HCT116 (cell line): ENCODE measurements around the gene ZNF320. TPM values are rescaled to one million over a fixed set of nuclear protein-coding genes. Genes with fewer than 3 reads are reported as not detected.

Source experiments
- ATAC-seq: fragments of 200-7000 bp; cut with Tn5 transposase; 2 replicates; pipeline ENCODE4 v1.9.1; 2020; ENCODE audit warnings: mild to moderate bottlenecking, moderate library complexity
- BruUV-seq: library from RNA; stranded (reverse); fragments of 400-500 nt; replicated peaks from 2 replicates; lab custom pipeline; 2021; lab: Mats Ljungman, UMichigan
- CTCF ChIA-PET: fragments of 300-600 bp; sonication (Branson Sonifier 250); formaldehyde crosslinking; loops from one replicate; lab custom pipeline; 2021; ENCODE audit warnings: antibody characterized with exemption; lab: Charles Lee
- POLR2A ChIA-PET: fragments of 300-600, 350-600 bp; sonication (Branson Sonifier 250); formaldehyde crosslinking; loops from one replicate; lab custom pipeline; 2021; ENCODE audit warnings: antibody characterized with exemption; lab: Charles Lee
- RAD21 ChIA-PET, 2 experiments: fragments of 300-600 bp; sonication (Branson Sonifier 250); formaldehyde crosslinking; loops; one replicate each; lab custom pipeline; 2023; ENCODE audit warnings: low total read pairs in 2 of 2; ENCODE audit not compliant: uncharacterized antibody in 2 of 2, unreplicated experiment in 2 of 2, low non-redundant PET in 1 of 2; lab: Charles Lee
- DNase-seq: peaks from one replicate; pipeline ENCODE4 v3.0.0-alpha.2; 2010; ENCODE audit warnings: low read depth, low spot score
- H2AFZ ChIP-seq: fragments of 200-600 bp; shearing (Covaris generic), sonication (generic); 2 replicates; pipeline ENCODE4 v1.6.1; 2017; ENCODE audit warnings: low read depth, mixed run types, mixed read lengths, antibody characterized with exemption, low read length; ENCODE audit not compliant: poor library complexity, severe bottlenecking
- H3K27ac ChIP-seq: 2 replicates; pipeline ENCODE4 v1.5.1; 2012; ENCODE audit warnings: low read depth, low read length
- H3K27me3 ChIP-seq: fragments of 200-600 bp; sonication (generic); 2 replicates; pipeline ENCODE4 v1.6.1; 2016; ENCODE audit warnings: mixed run types, low read length, mixed read lengths; ENCODE audit not compliant: insufficient read depth
- H3K36me3 ChIP-seq, 2 experiments: fragments of 200-500 bp in 1 of 2; fragments of 200-600 bp in 1 of 2; sonication (Bioruptor generic) in 1 of 2; sonication (generic) in 1 of 2; 2 replicates each; pipeline versions ENCODE4 v1.5.1 to v1.6.1; 2014 to 2016; ENCODE audit warnings: low read length in 2 of 2, inconsistent platforms in 1 of 2, mixed read lengths in 1 of 2, mixed run types in 1 of 2; ENCODE audit not compliant: insufficient read depth in 2 of 2, control insufficient read depth in 1 of 2
- H3K4me1 ChIP-seq, 2 experiments: fragments of 200-600 bp in 1 of 2; sonication (generic) in 1 of 2; 2 replicates each; pipeline versions ENCODE4 v1.5.1 to v1.6.1; 2012 to 2017; ENCODE audit warnings: low read length in 2 of 2, inconsistent platforms in 1 of 2, mild to moderate bottlenecking in 1 of 2, mixed read lengths in 1 of 2, mixed run types in 1 of 2, moderate library complexity in 1 of 2; ENCODE audit not compliant: insufficient read depth in 2 of 2, control insufficient read depth in 1 of 2
- H3K4me2 ChIP-seq: fragments of 200-600 bp; sonication (generic); 2 replicates; pipeline ENCODE4 v1.6.1; 2017; ENCODE audit warnings: mixed run types, low read length, mixed read lengths
- H3K4me3 ChIP-seq, 2 experiments: fragments of 200-600 bp in 1 of 2; sonication (generic) in 1 of 2; replicated peaks in 1 of 2; 2 replicates each; pipeline ENCODE4 v1.5.1; 2011 to 2016; ENCODE audit warnings: low read length in 2 of 2, control low read depth in 1 of 2, low read depth in 1 of 2, mild to moderate bottlenecking in 1 of 2, mixed read lengths in 1 of 2, mixed run types in 1 of 2
- H3K79me2 ChIP-seq: fragments of 200-600 bp; sonication (generic); 2 replicates; pipeline ENCODE4 v1.6.1; 2017; ENCODE audit warnings: mild to moderate bottlenecking, mixed run types, low read length, moderate library complexity, mixed read lengths; ENCODE audit not compliant: insufficient read depth
- H3K9ac ChIP-seq: fragments of 200-600 bp; sonication (generic); 2 replicates; pipeline ENCODE4 v1.6.1; 2016; ENCODE audit warnings: low read length, mixed read lengths
- H3K9me2 ChIP-seq: fragments of 200-600 bp; sonication (generic), shearing (Covaris generic); 2 replicates; pipeline ENCODE4 v1.6.1; 2017; ENCODE audit warnings: mixed run types, mild to moderate bottlenecking, moderate library complexity; ENCODE audit not compliant: insufficient read depth
- H3K9me3 ChIP-seq, 2 experiments: fragments of 200-500 bp in 1 of 2; fragments of 200-600 bp in 1 of 2; sonication (Bioruptor generic) in 1 of 2; sonication (generic) in 1 of 2; 2 replicates each; pipeline ENCODE4 v1.6.1; 2014 to 2017; ENCODE audit warnings: low read length in 2 of 2, mixed read lengths in 2 of 2, inconsistent platforms in 1 of 2, low read depth in 1 of 2, mild to moderate bottlenecking in 1 of 2, mixed run types in 1 of 2, moderate library complexity in 1 of 2; ENCODE audit not compliant: control insufficient read depth in 1 of 2, insufficient read depth in 1 of 2
- H4K20me1 ChIP-seq: fragments of 200-600 bp; sonication (generic), shearing (Covaris generic); 2 replicates; pipeline ENCODE4 v1.6.1; 2017; ENCODE audit warnings: mixed run types, mild to moderate bottlenecking, moderate library complexity; ENCODE audit not compliant: insufficient read depth
- CEBPB ChIP-seq: IDR thresholded peaks from 2 replicates; pipeline ENCODE4 v1.6.1; 2012; ENCODE audit warnings: low read depth
- CTCF ChIP-seq, 3 experiments: fragments of 200-600 bp in 1 of 3; sonication (generic) in 1 of 3; IDR thresholded peaks in 2 of 3; conservative IDR thresholded peaks in 1 of 3; 2 replicates each; pipeline ENCODE4 v1.5.1; 2012 to 2017; ENCODE audit warnings: low read depth in 2 of 3, low read length in 2 of 3, antibody characterized with exemption in 1 of 3, borderline replicate concordance in 1 of 3, control low read depth in 1 of 3, mild to moderate bottlenecking in 1 of 3, mixed read lengths in 1 of 3, mixed run types in 1 of 3, moderate library complexity in 1 of 3; ENCODE audit not compliant: insufficient read depth in 1 of 3
- EZH2 ChIP-seq: fragments of 200-600 bp; sonication (generic); IDR thresholded peaks from 2 replicates; pipeline ENCODE4 v1.6.1; 2017; ENCODE audit warnings: antibody characterized with exemption, mixed run types
- JUND ChIP-seq: IDR thresholded peaks from 2 replicates; pipeline ENCODE4 v1.6.1; 2012
- POLR2AphosphoS5 ChIP-seq: IDR thresholded peaks from 2 replicates; pipeline ENCODE4 v1.6.1; 2011; ENCODE audit warnings: mild to moderate bottlenecking, low read depth, low read length, moderate library complexity
- SIN3A ChIP-seq: IDR thresholded peaks from 2 replicates; pipeline ENCODE4 v1.6.1; 2012; ENCODE audit warnings: low read depth
- SP1 ChIP-seq: IDR thresholded peaks from 2 replicates; pipeline ENCODE4 v1.6.1; 2012; ENCODE audit warnings: low read depth
- SRF ChIP-seq: IDR thresholded peaks from 2 replicates; pipeline ENCODE4 v1.6.1; 2012; ENCODE audit warnings: low read depth
- ZFX ChIP-seq: fragments of 450-650 bp; IDR thresholded peaks from 2 replicates; pipeline ENCODE4 v1.6.1; 2017
- ZNF274 ChIP-seq: fragments of 200-500 bp; sonication (Bioruptor generic); IDR thresholded peaks from 2 replicates; pipeline ENCODE4 v1.6.1; 2014; ENCODE audit warnings: mild to moderate bottlenecking, low read depth, low read length, inconsistent platforms
- intact Hi-C: fragments of 100-400 bp; cut with micrococcal nuclease; formaldehyde crosslinking; loops from 2 replicates; pipeline ENCODE4 v1.10.0; 2022
- total RNA-seq: library from RNA; stranded (reverse); gene quantifications from one replicate; pipeline ENCODE4 v1.2.1, GENCODE V29; 2021; ENCODE audit not compliant: unreplicated experiment

Gene ZNF320
- total RNA-seq, 1 experiment from 2014 or later, result 9.2 TPM

DNA sequence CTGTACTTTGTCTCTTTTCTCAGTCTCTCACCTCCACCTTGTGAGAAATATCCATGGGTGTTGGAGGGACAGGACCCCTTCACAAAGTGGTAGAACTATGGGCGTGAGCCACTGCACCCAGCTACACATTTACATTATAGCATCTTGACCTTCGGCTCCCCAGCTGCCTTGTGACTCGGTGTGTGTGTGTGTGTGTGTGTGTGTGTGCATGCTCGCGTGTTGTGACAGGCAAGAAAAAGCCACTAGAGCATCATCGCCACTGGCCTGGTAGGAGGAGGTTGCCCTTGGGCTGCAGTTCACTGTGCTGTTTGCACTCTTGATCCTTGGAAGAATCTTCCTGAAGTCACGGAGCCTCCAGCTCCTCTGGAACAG, 39.5 kb upstream of the ZNF320 start:
- CTCF ChIA-PET, result no interaction called here
- no peak overlapping the region for H3K4me2 ChIP-seq
- no peak overlapping the region for H3K9ac ChIP-seq
- TF ChIP-seq SRF, result no peak
- no peak for TF ChIP-seq CEBPB
- TF ChIP-seq ZNF274, result no peak
- no peak for TF ChIP-seq ZFX
- TF ChIP-seq POLR2AphosphoS5, result no peak
- no peak for TF ChIP-seq EZH2
- no peak for TF ChIP-seq SIN3A
- no peak for TF ChIP-seq SP1
- TF ChIP-seq CTCF (IDR thresholded peaks at IDR 0.05 in 2 of 3, conservative IDR thresholded peaks at IDR 0.05 in 1 of 3; ENCODE audit: borderline replicate concordance in 1 of 3, insufficient read depth in 1 of 3, low read depth in 2 of 3, low read length in 2 of 3), result no peak
- no peak for TF ChIP-seq JUND
- TF ChIP-seq, all 23 proteins: peak for 0
- Histone ChIP-seq H2AFZ (no peak overlapping the region), H4K20me1 (no peaks in the 10 kb centered on the region), H3K36me3 (peaks cover 0 to 3% of the 10 kb centered on the region in 2 experiments; a peak in 1 of 4 replicates), H3K27me3 (no peaks in the 10 kb centered on the region), H3K9me2 (no peaks in the 10 kb centered on the region), H3K4me1 (peaks cover 2 to 6% of the 10 kb centered on the region in 2 experiments; a peak in 1 of 4 replicates), H3K4me3 (no peak overlapping the region), H3K9me3 (peaks cover 0 to 18% of the 10 kb centered on the region in 2 experiments; a peak in 2 of 4 replicates), H3K27ac (no peak overlapping the region), H3K79me2 (peaks cover 23% of the 10 kb centered on the region)
- POLR2A ChIA-PET, result no interaction called here
- intact Hi-C loops, result no loop called here
- RAD21 ChIA-PET, result no interaction called here
- ATAC-seq (no peak), DNase-seq (no peak)
- BruUV-seq, result no TSS peak
